GM10266 (cell line): ENCODE data around the gene TMEM14B.
"Not testable (repeated sequence)": the region's sequence is repeated elsewhere in the genome, so short reads cannot be mapped to it uniquely, and the experiment has no call there.

Experiments
- DNase-seq: peaks from one replicate; pipeline ENCODE4 v3.0.0; 2012; ENCODE audit errors: extremely low spot score
- TF ChIP-seq, protein P1 (sequence below): IDR thresholded peaks from 2 replicates; pipeline ENCODE4 v1.5.1; 2012; ENCODE audit warnings: mild to moderate bottlenecking, low read depth; ENCODE audit not compliant: control insufficient read depth, insufficient read depth; ENCODE audit errors: missing control alignments

Gene TMEM14B

DNA sequence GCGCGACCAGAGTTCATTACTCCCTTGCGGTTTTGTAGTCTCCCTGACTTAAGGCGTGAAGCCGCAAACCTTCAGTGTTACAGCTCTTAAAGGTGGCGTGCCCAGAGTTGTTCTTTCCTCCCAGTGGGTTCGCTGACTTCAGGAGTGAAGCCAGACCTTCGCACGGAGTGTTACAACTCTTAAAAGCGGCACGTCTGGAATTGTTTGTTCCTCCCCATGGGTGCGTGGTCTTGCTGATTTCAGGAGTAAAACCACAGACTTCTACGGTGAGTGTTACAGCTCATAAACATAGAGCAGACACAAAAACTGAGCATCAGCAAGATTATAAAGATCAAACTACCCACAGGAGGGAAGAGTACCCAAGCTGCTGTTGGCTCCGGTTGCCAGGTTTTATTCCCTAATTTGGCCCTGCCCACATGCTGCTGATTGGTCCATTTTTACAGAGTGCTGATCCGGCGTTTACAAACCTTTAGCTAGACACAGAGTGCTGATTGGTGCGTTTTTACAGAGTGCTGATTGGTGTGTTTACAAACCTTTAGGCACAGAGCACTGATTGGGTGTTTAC lies 14.4 kb upstream of the TMEM14B start:
- DNase-seq: no peak
- TF ChIP-seq, protein P1, sequence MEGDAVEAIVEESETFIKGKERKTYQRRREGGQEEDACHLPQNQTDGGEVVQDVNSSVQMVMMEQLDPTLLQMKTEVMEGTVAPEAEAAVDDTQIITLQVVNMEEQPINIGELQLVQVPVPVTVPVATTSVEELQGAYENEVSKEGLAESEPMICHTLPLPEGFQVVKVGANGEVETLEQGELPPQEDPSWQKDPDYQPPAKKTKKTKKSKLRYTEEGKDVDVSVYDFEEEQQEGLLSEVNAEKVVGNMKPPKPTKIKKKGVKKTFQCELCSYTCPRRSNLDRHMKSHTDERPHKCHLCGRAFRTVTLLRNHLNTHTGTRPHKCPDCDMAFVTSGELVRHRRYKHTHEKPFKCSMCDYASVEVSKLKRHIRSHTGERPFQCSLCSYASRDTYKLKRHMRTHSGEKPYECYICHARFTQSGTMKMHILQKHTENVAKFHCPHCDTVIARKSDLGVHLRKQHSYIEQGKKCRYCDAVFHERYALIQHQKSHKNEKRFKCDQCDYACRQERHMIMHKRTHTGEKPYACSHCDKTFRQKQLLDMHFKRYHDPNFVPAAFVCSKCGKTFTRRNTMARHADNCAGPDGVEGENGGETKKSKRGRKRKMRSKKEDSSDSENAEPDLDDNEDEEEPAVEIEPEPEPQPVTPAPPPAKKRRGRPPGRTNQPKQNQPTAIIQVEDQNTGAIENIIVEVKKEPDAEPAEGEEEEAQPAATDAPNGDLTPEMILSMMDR: no peak

DNA sequence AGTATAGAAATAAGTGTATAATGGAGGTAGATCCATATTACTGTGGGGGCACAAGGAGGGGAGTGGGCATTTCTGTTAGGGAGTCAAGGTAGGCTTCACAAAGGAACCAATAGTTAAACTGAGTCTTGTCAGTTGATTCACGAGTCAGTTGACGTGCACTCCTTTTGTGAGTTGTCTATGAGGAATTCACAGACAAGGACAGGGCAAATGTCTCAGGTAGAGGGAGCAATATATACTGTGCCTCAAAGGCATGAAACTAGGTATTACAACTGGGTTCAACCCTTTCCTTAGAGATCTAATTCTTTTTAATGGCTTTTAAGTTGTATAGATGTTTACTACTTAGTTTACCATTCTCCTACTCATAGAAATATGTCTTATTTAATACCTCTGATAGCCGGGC lies 13.7 kb upstream of the TMEM14B start:
- TF ChIP-seq, protein P1: no peak
- DNase-seq: no peak

DNA sequence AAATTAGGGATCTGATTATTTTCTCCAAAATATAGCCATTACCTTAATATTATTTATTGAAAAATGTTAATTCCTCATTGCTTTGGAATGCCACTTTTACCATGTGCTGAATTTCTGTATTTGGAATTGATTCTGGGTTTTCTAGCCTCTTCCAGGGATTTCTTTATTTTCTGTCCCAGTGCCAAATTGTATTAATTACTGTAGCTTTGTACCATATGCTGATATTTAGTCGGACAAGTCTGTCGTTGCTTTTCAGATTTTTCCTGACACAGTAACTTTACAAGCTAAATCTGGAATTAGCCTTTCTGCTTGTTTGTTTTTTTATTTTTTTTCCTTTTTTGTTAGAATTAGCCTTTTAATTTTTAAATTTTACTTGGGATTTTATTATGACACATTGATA lies 10.9 kb upstream of the TMEM14B start:
- DNase-seq: no peak

DNA sequence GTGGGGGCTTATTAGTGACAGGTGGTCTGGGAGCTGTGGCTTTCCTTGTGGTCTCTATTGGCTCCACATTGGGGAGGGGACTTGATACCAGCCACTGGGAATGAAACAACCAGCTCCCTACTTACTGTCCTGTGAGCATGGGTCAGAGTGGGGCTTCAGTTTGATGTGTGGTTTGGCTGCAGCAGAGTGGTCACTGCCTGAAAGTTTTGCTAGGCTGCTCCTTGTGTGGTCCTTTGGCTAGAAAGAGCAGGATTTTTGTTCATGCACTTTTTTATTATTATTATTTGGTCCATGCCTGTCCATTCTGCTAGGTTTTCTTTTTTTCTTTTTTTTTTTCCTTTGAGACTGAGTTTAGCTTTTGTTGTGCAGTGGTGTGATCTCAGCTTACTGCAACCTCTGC lies 7.5 kb upstream of the TMEM14B start:
- DNase-seq: no peak
- TF ChIP-seq, protein P1: no peak

More for the DNA sequence above, 10.9 kb upstream of the TMEM14B start:
- TF ChIP-seq, protein P1: no peak

DNA sequence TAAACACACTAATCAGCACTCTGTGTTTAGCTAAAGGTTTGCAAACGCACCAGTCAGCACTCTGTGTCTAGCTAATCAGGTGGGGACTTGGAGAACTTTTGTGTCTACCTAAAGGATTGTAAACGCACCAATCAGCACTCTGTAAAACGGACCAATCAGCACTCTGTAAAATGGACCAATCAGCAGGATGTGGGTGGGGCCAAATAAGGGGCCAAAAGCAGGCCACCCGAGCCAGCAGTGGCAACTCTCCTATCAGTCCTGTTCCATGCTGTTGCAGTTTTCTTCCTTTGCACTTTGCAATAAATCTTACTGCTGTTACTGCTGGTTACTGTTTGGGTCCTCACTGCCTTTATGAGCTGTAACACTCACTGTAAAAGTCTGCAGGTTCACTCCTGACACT lies 6.0 kb upstream of the TMEM14B start:
- DNase-seq: not testable (repeated sequence)

DNA sequence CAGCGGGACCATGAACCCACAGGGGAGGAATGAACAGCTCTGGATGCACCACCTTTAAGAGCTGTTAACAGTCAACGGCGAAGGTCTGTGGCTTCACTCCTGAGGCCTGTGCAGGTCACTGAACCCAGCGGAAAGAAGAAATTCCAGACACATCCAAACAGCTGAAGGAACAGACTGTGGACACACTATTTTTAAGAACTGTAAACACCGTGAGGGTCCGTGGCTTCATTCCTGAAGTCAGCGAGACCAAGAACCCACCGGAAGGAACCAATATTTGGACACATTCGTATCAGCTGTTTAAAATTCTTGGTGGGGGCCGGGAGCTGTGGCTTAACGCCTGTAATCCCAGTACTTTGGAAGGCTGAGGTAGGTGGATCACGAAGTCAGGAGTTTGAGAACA lies 5.4 kb upstream of the TMEM14B start:
- TF ChIP-seq, protein P1: no peak
- no peak for DNase-seq

DNA sequence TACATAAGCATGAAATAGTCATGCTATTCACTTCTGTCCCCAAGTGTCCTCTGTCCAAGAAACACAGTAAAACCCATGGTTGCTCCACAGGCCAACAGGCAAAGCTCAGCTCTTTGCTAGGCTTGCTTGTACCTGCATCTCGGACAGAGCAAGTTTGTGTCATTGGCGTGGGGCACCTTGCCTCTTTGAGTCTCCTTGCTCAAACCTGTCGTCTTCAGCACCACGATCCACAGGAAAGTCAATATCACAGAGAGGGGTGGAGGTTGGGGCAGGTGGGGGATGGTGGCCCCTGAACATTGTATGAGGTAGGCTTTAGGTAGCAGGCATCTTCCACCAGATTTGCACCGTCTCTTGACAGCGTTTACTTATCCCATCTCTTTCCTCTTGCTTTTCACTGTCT lies 4.1 kb upstream of the TMEM14B start:
- no peak for DNase-seq
- TF ChIP-seq, protein P1: no peak

DNA sequence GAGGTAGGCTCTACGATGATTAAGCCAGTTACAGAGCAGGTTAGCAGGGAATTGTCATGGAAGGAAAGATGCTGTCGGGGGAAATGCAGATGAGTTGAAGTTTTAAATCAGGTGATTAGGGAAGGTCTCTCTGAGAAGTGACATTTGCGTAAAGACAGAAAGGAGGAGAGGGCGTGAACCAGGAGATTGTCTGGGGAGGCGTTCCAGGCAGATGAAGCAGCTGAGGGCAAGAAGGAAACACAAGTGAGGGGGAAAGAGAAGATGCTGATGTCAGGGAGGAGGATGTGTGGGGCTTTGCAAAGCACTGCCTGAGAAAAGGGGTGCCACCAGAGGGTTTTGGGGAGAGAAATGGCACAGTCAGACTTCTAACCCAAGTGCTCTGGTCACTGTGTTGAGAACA lies 2.5 kb upstream of the TMEM14B start:
- DNase-seq: no peak
- TF ChIP-seq, protein P1: no peak
